ENCODE data around the gene IFNG. TPM values are rescaled to one million over a fixed set of nuclear protein-coding genes. Genes with fewer than 3 reads are reported as not detected.
"Not testable (repeated sequence)": the region's sequence is repeated elsewhere in the genome, so short reads cannot be mapped to it uniquely, and the experiment has no call there.

The IFNG gene
- total RNA-seq (not detected), polyA plus RNA-seq (ENCODE audit: insufficient read length in 2 of 2) (not detected)
- long read RNA-seq, donor 1: 0 reads
- long read RNA-seq, donor 2: 0 reads
- long read RNA-seq, donor 3: 0 reads
- long read RNA-seq, donor 4: 0 reads

DNA sequence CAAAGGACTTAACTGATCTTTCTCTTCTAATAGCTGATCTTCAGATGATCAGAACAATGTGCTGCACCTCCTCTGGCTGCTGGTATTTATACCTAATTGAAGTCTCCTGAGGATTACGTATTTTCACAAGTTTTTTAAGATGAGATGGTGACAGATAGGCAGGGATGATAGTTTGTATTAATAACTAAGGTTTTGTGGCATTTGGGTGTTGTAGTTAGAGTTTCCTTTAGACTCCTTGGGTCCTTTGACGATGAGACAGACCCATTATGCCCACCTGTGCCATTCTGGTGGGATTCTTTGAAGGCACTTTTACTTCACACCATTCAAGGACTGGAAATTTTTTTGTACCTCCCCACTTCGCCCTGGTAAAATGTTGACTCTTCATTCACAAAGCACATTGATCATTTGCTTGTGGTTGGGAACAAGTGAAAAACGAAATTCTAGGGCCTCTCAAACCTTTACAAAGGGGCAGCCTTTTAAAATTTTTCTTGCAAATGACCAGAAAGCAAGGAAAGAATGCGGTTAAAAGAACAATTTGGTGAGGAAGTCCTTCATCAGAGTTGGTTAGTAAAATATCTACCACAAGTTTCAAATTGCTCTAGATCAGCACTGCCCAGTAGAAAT is at the start of gene IFNG:
TSS of gene IFNG (minus strand) at position 60 of the 624 bp plus-strand sequence. CDS start 125 bp downstream, outside the sequence.
- H3K4me1 ChIP-seq (ENCODE audit: control insufficient read depth, insufficient read depth, low read length): no peaks in the 10 kb centered on the region
- WGBS (ENCODE audit: insufficient coverage): 100% methylated on average over 1 of the region's 5 CpGs
- H3K4me3 ChIP-seq (ENCODE audit: low read depth, low read length): no peak within 1 kb of the TSS
- H3K27ac ChIP-seq (ENCODE audit: low read depth, low read length): no peak within 1 kb of the TSS
- no peaks in the 10 kb centered on the region for H3K36me3 ChIP-seq (ENCODE audit: control insufficient read depth, insufficient read depth, low read length)
- no peak for DNase-seq (ENCODE audit: low read depth in 4 of 6, low spot score in 6 of 6)
- H3K9me3 ChIP-seq (ENCODE audit: control insufficient read depth, insufficient read depth, low read length): no peaks in the 10 kb centered on the region
- no peaks in the 10 kb centered on the region for H3K27me3 ChIP-seq (ENCODE audit: control insufficient read depth, insufficient read depth, low read length)

DNA sequence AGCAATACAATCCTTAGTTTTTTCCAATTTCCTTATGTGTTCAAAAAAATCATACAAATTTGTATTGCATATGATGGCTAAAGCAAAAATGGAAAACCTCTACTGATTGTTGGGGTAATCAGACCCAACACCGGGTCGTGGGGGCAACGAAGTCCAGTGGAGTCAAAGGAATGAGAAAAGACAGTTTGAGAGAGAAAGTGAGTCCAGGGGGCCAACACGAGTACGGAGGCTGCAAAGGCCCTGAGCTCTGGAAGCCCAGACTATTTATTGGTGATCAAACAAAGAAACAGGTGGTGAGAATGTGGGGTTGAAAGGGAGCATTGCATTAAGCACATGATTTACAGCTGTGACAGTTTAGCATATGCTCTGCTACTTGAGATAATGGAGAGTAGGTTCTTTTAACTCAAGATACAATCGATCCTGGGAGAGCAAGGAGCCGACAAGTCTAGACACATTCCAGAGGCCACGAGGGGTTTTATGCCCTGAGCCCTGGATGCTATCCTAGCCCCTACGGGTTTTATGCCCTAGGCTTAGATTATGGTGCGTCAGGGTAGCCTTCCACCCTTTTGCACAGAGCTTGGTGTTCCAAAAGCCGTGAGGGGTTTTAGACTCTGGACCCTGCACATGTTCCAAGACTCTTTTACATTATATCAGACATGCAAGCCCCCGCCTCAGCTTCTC is 49.6 kb upstream of the IFNG start:
- H3K36me3 ChIP-seq (ENCODE audit: control insufficient read depth, insufficient read depth, low read length); DNase-seq (ENCODE audit: low read depth in 4 of 6, low spot score in 6 of 6); H3K4me1 ChIP-seq (ENCODE audit: control insufficient read depth, insufficient read depth, low read length); H3K27ac ChIP-seq (ENCODE audit: low read depth, low read length); H3K4me3 ChIP-seq (ENCODE audit: low read depth, low read length); H3K27me3 ChIP-seq (ENCODE audit: control insufficient read depth, insufficient read depth, low read length); H3K9me3 ChIP-seq (ENCODE audit: control insufficient read depth, insufficient read depth, low read length): not testable (repeated sequence)
- WGBS (ENCODE audit: insufficient coverage): 28% methylated on average over 9 of the region's 12 CpGs

DNA sequence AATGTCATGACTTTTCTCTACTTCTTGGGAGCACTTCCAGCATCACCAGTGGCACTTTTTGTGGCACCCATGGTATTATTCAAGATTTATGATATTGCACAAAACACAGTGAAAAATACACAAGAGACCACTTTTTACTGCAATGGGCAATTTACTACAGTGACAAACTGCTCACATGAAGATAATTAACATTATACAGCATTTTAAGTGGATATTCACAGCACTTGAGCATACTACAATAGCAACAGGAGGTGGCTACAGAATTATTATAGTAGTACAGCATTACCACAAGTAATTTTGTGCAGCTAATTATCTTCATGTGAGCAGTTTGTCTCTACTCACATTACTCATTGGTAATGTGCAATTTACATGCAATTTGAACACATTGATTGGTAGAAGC is 47.7 kb upstream of the IFNG start:
- DNase-seq (ENCODE audit: low read depth in 4 of 6, low spot score in 6 of 6): peak in 1 of 6 donors; percentile 92
- H3K27me3 ChIP-seq (ENCODE audit: control insufficient read depth, insufficient read depth, low read length): no peaks in the 10 kb centered on the region
- no peaks in the 10 kb centered on the region for H3K4me1 ChIP-seq (ENCODE audit: control insufficient read depth, insufficient read depth, low read length)
- H3K4me3 ChIP-seq (ENCODE audit: low read depth, low read length): no peak overlapping the region
- no peaks in the 10 kb centered on the region for H3K9me3 ChIP-seq (ENCODE audit: control insufficient read depth, insufficient read depth, low read length)
- no peak overlapping the region for H3K27ac ChIP-seq (ENCODE audit: low read depth, low read length)
- no peaks in the 10 kb centered on the region for H3K36me3 ChIP-seq (ENCODE audit: control insufficient read depth, insufficient read depth, low read length)

- H3K4me3 ChIP-seq (ENCODE audit: low read depth, low read length): no peak overlapping the region
- no peaks in the 10 kb centered on the region for H3K36me3 ChIP-seq (ENCODE audit: control insufficient read depth, insufficient read depth, low read length)
- no peaks in the 10 kb centered on the region for H3K9me3 ChIP-seq (ENCODE audit: control insufficient read depth, insufficient read depth, low read length)
- no CpG with 5 or more reads among the region's 1 CpG for WGBS (ENCODE audit: insufficient coverage)
- no peaks in the 10 kb centered on the region for H3K4me1 ChIP-seq (ENCODE audit: control insufficient read depth, insufficient read depth, low read length)
- H3K27me3 ChIP-seq (ENCODE audit: control insufficient read depth, insufficient read depth, low read length): no peaks in the 10 kb centered on the region
- no peak overlapping the region for H3K27ac ChIP-seq (ENCODE audit: low read depth, low read length)
- peak in 1 of 6 donors; percentile 6 for DNase-seq (ENCODE audit: low read depth in 4 of 6, low spot score in 6 of 6)
Observed at GRCh38 chr12:68206446-68206845, 46.9 kb upstream of the IFNG start.

GRCh38 chr12:68203460-68203875 is 43.9 kb upstream of the IFNG start:
- WGBS (ENCODE audit: insufficient coverage): 89% methylated on average over 1 of the region's 5 CpGs
- Histone ChIP-seq H3K27me3 (ENCODE audit: control insufficient read depth, insufficient read depth, low read length) (no peaks in the 10 kb centered on the region), H3K36me3 (ENCODE audit: control insufficient read depth, insufficient read depth, low read length) (no peaks in the 10 kb centered on the region), H3K4me1 (ENCODE audit: control insufficient read depth, insufficient read depth, low read length) (no peaks in the 10 kb centered on the region), H3K9me3 (ENCODE audit: control insufficient read depth, insufficient read depth, low read length) (no peaks in the 10 kb centered on the region), H3K4me3 (ENCODE audit: low read depth, low read length) (no peak overlapping the region), H3K27ac (ENCODE audit: low read depth, low read length) (no peak overlapping the region)
- DNase-seq (ENCODE audit: low read depth in 4 of 6, low spot score in 6 of 6): no peak

GRCh38 chr12:68200854-68201253 is 41.3 kb upstream of the IFNG start:
- WGBS (ENCODE audit: insufficient coverage): 60% methylated on average over 1 of the region's 2 CpGs
- Histone ChIP-seq H3K4me1 (ENCODE audit: control insufficient read depth, insufficient read depth, low read length) (no peaks in the 10 kb centered on the region), H3K9me3 (ENCODE audit: control insufficient read depth, insufficient read depth, low read length) (no peaks in the 10 kb centered on the region), H3K4me3 (ENCODE audit: low read depth, low read length) (no peak overlapping the region), H3K36me3 (ENCODE audit: control insufficient read depth, insufficient read depth, low read length) (no peaks in the 10 kb centered on the region), H3K27ac (ENCODE audit: low read depth, low read length) (no peak overlapping the region), H3K27me3 (ENCODE audit: control insufficient read depth, insufficient read depth, low read length) (no peaks in the 10 kb centered on the region)
- no peak for DNase-seq (ENCODE audit: low read depth in 4 of 6, low spot score in 6 of 6)

- no peaks in the 10 kb centered on the region for H3K4me1 ChIP-seq (ENCODE audit: control insufficient read depth, insufficient read depth, low read length)
- no peak overlapping the region for H3K4me3 ChIP-seq (ENCODE audit: low read depth, low read length)
- H3K27me3 ChIP-seq (ENCODE audit: control insufficient read depth, insufficient read depth, low read length): no peaks in the 10 kb centered on the region
- H3K36me3 ChIP-seq (ENCODE audit: control insufficient read depth, insufficient read depth, low read length): no peaks in the 10 kb centered on the region
- H3K27ac ChIP-seq (ENCODE audit: low read depth, low read length): no peak overlapping the region
- no peaks in the 10 kb centered on the region for H3K9me3 ChIP-seq (ENCODE audit: control insufficient read depth, insufficient read depth, low read length)
- no CpG with 5 or more reads among the region's 1 CpG for WGBS (ENCODE audit: insufficient coverage)
- no peak for DNase-seq (ENCODE audit: low read depth in 4 of 6, low spot score in 6 of 6)
Observed at GRCh38 chr12:68199127-68199526, 39.6 kb upstream of the IFNG start.

- H3K9me3 ChIP-seq (ENCODE audit: control insufficient read depth, insufficient read depth, low read length): no peaks in the 10 kb centered on the region
- H3K27me3 ChIP-seq (ENCODE audit: control insufficient read depth, insufficient read depth, low read length): no peaks in the 10 kb centered on the region
- DNase-seq (ENCODE audit: low read depth in 4 of 6, low spot score in 6 of 6): no peak
- no peak overlapping the region for H3K27ac ChIP-seq (ENCODE audit: low read depth, low read length)
- no peaks in the 10 kb centered on the region for H3K4me1 ChIP-seq (ENCODE audit: control insufficient read depth, insufficient read depth, low read length)
- 80% methylated on average over 1 of the region's 12 CpGs for WGBS (ENCODE audit: insufficient coverage)
- no peak overlapping the region for H3K4me3 ChIP-seq (ENCODE audit: low read depth, low read length)
- H3K36me3 ChIP-seq (ENCODE audit: control insufficient read depth, insufficient read depth, low read length): no peaks in the 10 kb centered on the region
Observed at GRCh38 chr12:68198507-68199086, 39.1 kb upstream of the IFNG start.

- Histone ChIP-seq H3K27me3 (ENCODE audit: control insufficient read depth, insufficient read depth, low read length) (no peaks in the 10 kb centered on the region), H3K36me3 (ENCODE audit: control insufficient read depth, insufficient read depth, low read length) (no peaks in the 10 kb centered on the region), H3K4me3 (ENCODE audit: low read depth, low read length) (no peak overlapping the region), H3K4me1 (ENCODE audit: control insufficient read depth, insufficient read depth, low read length) (no peaks in the 10 kb centered on the region), H3K27ac (ENCODE audit: low read depth, low read length) (no peak overlapping the region), H3K9me3 (ENCODE audit: control insufficient read depth, insufficient read depth, low read length) (no peaks in the 10 kb centered on the region)
- DNase-seq (ENCODE audit: low read depth in 4 of 6, low spot score in 6 of 6): no peak
Observed at GRCh38 chr12:68190301-68190700, 30.8 kb upstream of the IFNG start.

GRCh38 chr12:68189821-68190242 is 30.3 kb upstream of the IFNG start:
- no peak overlapping the region for H3K27ac ChIP-seq (ENCODE audit: low read depth, low read length)
- no peaks in the 10 kb centered on the region for H3K9me3 ChIP-seq (ENCODE audit: control insufficient read depth, insufficient read depth, low read length)
- DNase-seq (ENCODE audit: low read depth in 4 of 6, low spot score in 6 of 6): no peak
- WGBS (ENCODE audit: insufficient coverage): no CpG with 5 or more reads among the region's 4 CpGs
- H3K4me3 ChIP-seq (ENCODE audit: low read depth, low read length): no peak overlapping the region
- H3K36me3 ChIP-seq (ENCODE audit: control insufficient read depth, insufficient read depth, low read length): no peaks in the 10 kb centered on the region
- no peaks in the 10 kb centered on the region for H3K4me1 ChIP-seq (ENCODE audit: control insufficient read depth, insufficient read depth, low read length)
- no peaks in the 10 kb centered on the region for H3K27me3 ChIP-seq (ENCODE audit: control insufficient read depth, insufficient read depth, low read length)
